Endodermal cell (in vitro differentiated cells): ENCODE data around the gene FASTKD3. TPM values are rescaled to one million over a fixed set of nuclear protein-coding genes. Genes with fewer than 3 reads are reported as not detected.
A peak's percentile ranks its signal among the peaks of the same experiment; 100 is the strongest.

Source experiments
- DNase-seq: peaks from one replicate; pipeline ENCODE4 v3.0.0-alpha.2; 2017
- H3K27ac ChIP-seq: 2 replicates; pipeline ENCODE4 v1.5.1; 2013; ENCODE audit warnings: mild to moderate bottlenecking, low read depth, low read length, moderate library complexity
- H3K27me3 ChIP-seq: 2 replicates; pipeline ENCODE4 v1.6.1; 2013; ENCODE audit warnings: mild to moderate bottlenecking, low read length, moderate library complexity; ENCODE audit not compliant: insufficient read depth, control insufficient read depth, poor library complexity, severe bottlenecking
- H3K36me3 ChIP-seq: 2 replicates; pipeline ENCODE4 v1.7.0; 2013; ENCODE audit warnings: mild to moderate bottlenecking, low read length, moderate library complexity; ENCODE audit not compliant: control insufficient read depth, insufficient read depth
- H3K4me1 ChIP-seq: one replicate; pipeline ENCODE4 v1.7.0; 2013; ENCODE audit warnings: low read length; ENCODE audit not compliant: control insufficient read depth, insufficient read depth
- H3K4me3 ChIP-seq: 2 replicates; pipeline ENCODE4 v1.5.1; 2013; ENCODE audit warnings: mild to moderate bottlenecking, low read length, moderate library complexity
- H3K9ac ChIP-seq: 2 replicates; pipeline ENCODE4 v1.6.1; 2013; ENCODE audit warnings: mild to moderate bottlenecking, low read length, moderate library complexity; ENCODE audit not compliant: poor library complexity, severe bottlenecking; ENCODE audit errors: extremely low read depth
- H3K9me3 ChIP-seq: 2 replicates; pipeline ENCODE4 v1.6.1; 2013; ENCODE audit warnings: mild to moderate bottlenecking, low read length, moderate library complexity; ENCODE audit not compliant: control insufficient read depth
- H3K27ac Mint-ChIP-seq: 2 replicates; pipeline ENCODE4 v1.8.0; 2020; ENCODE audit warnings: mixed read lengths
- H3K27me3 Mint-ChIP-seq: 2 replicates; pipeline ENCODE4 v1.8.0; 2021; ENCODE audit warnings: mild to moderate bottlenecking, mixed read lengths; ENCODE audit not compliant: insufficient read depth
- H3K36me3 Mint-ChIP-seq: 2 replicates; pipeline ENCODE4 v1.8.0; 2020; ENCODE audit warnings: low read depth, mixed read lengths
- H3K4me1 Mint-ChIP-seq: 2 replicates; pipeline ENCODE4 v1.8.0; 2020; ENCODE audit warnings: mixed read lengths
- H3K4me3 Mint-ChIP-seq: 2 replicates; pipeline ENCODE4 v1.8.0; 2020; ENCODE audit warnings: mild to moderate bottlenecking, moderate library complexity, mixed read lengths
- H3K9me3 Mint-ChIP-seq: 2 replicates; pipeline ENCODE4 v1.8.0; 2020; ENCODE audit warnings: mild to moderate bottlenecking, mixed read lengths
- CTCF ChIP-seq: fragments of 200-600 bp; sonication (generic); conservative IDR thresholded peaks from 2 replicates; pipeline ENCODE4 v1.5.0; 2021; ENCODE audit warnings: antibody characterized with exemption, mild to moderate bottlenecking
- WGBS, 2 experiments: methylation state at CpG; one replicate each; pipeline versions ENCODE4 v1.1.5 to v1.1.7; 2013; ENCODE audit warnings: missing lambda C conversion rate in 2 of 2, mixed read lengths in 1 of 2; ENCODE audit not compliant: insufficient coverage in 1 of 2, insufficient read length in 1 of 2; 5-methylcytosine and 5-hydroxymethylcytosine counted together
- total RNA-seq, 2 donors: library from RNA; stranded (reverse); fragmentation: NEBNext Ultra II Directional in 1 of 2; extraction: Animal tissue kit (Norgen Biotek cat#: 25700) in 1 of 2; gene quantifications; 2 replicates in 1 of 2; 3 replicates in 1 of 2; pipeline ENCODE4 v1.2.1, GENCODE V29; 2021

FASTKD3 gene
- total RNA-seq, 2 donors from 2014 or later, result 6.6 to 8.5 TPM

- H3K36me3 Mint-ChIP-seq, result peaks cover 67% of the 10 kb centered on the region
- peaks cover 24% of the 10 kb centered on the region for H3K9me3 ChIP-seq
- H3K9me3 Mint-ChIP-seq, result peaks cover 34% of the 10 kb centered on the region
- DNase-seq, result no peak
- no peak overlapping the region for H3K4me3 Mint-ChIP-seq
- no peaks in the 10 kb centered on the region for H3K27me3 ChIP-seq
- no peaks in the 10 kb centered on the region for H3K4me1 Mint-ChIP-seq
- no peak overlapping the region for H3K9ac ChIP-seq
- peaks cover 31% of the 10 kb centered on the region for H3K36me3 ChIP-seq
- WGBS, 2 experiments, result 100% methylated on average over 1 of the region's 1 CpG; no CpG with 5 or more reads in 1 of the 2 experiments
- H3K4me3 ChIP-seq, result no peak overlapping the region
- no peak for TF ChIP-seq CTCF
- no peaks in the 10 kb centered on the region for H3K27me3 Mint-ChIP-seq
- no peak overlapping the region for H3K27ac Mint-ChIP-seq
- H3K4me1 ChIP-seq, result no peaks in the 10 kb centered on the region
- no peak overlapping the region for H3K27ac ChIP-seq
Observed at GRCh38 chr5:7908317-7908716, 39.5 kb upstream of the FASTKD3 start.

GRCh38 chr5:7907612-7908011 lies 38.8 kb upstream of the FASTKD3 start:
- Mint-ChIP-seq H3K4me3 (no peak overlapping the region), H3K9me3 (peaks cover 27% of the 10 kb centered on the region), H3K36me3 (peaks cover 69% of the 10 kb centered on the region), H3K4me1 (no peaks in the 10 kb centered on the region), H3K27me3 (no peaks in the 10 kb centered on the region), H3K27ac (no peak overlapping the region)
- Histone ChIP-seq H3K9ac (no peak overlapping the region), H3K9me3 (peaks cover 24% of the 10 kb centered on the region), H3K4me1 (no peaks in the 10 kb centered on the region), H3K27ac (no peak overlapping the region), H3K4me3 (no peak overlapping the region), H3K27me3 (no peaks in the 10 kb centered on the region), H3K36me3 (peaks cover 38% of the 10 kb centered on the region)
- TF ChIP-seq CTCF, result no peak
- no peak for DNase-seq
- WGBS, 2 experiments, result 80% methylated on average over 1 of the region's 1 CpG; no CpG with 5 or more reads in 1 of the 2 experiments

GRCh38 chr5:7904170-7904569 lies 35.3 kb upstream of the FASTKD3 start:
- Histone ChIP-seq H3K9me3 (peaks cover 22% of the 10 kb centered on the region), H3K27ac (no peak overlapping the region), H3K36me3 (peaks cover 66% of the 10 kb centered on the region), H3K4me1 (no peaks in the 10 kb centered on the region), H3K9ac (no peak overlapping the region), H3K27me3 (no peaks in the 10 kb centered on the region), H3K4me3 (no peak overlapping the region)
- Mint-ChIP-seq H3K4me1 (no peaks in the 10 kb centered on the region), H3K4me3 (no peak overlapping the region), H3K27ac (peak overlapping the region; percentile 9), H3K9me3 (peaks cover 12% of the 10 kb centered on the region), H3K27me3 (no peaks in the 10 kb centered on the region), H3K36me3 (peaks cover 68% of the 10 kb centered on the region)
- no peak for DNase-seq
- 67% methylated on average over 2 of the region's 2 CpGs; no CpG with 5 or more reads in 1 of the 2 experiments for WGBS, 2 experiments
- TF ChIP-seq CTCF, result no peak
